A549 (cell line): ENCODE data around the gene CACNG5. TPM values are rescaled to one million over a fixed set of nuclear protein-coding genes. Genes with fewer than 3 reads are reported as not detected.

Experiments used
- ATAC-seq, 2 experiments: fragments of 200-7000 bp in 1 of 2; fragments of >200 bp in 1 of 2; cut with Nextera tagmentation in 1 of 2; cut with Tn5 transposase in 1 of 2; 3 replicates each; pipeline versions ENCODE4 v1.8.0 to v1.9.1; 2018 to 2020; ENCODE audit warnings: mild to moderate bottlenecking in 1 of 2, moderate library complexity in 1 of 2
- CTCF ChIA-PET: fragments of 300-600 bp; sonication (Branson Sonifier 250); formaldehyde crosslinking; extraction: SDS; loops from one replicate; lab custom pipeline; 2021; ENCODE audit warnings: antibody characterized with exemption, inconsistent platforms; lab: Yijun Ruan, JAX
- POLR2A ChIA-PET: fragments of 350-600 bp; formaldehyde crosslinking; extraction: SDS; loops from one replicate; lab custom pipeline; 2021; ENCODE audit warnings: antibody characterized with exemption, inconsistent platforms; lab: Yijun Ruan, JAX
- DNase-seq, 2 experiments: peaks; one replicate each; pipeline versions ENCODE4 v3.0.0 to v3.0.0-alpha.2; 2011 to 2016; ENCODE audit warnings: low read depth in 1 of 2, low spot score in 1 of 2
- FAIRE-seq: peaks from 2 replicates; lab custom pipeline; 2011; peaks lifted over from hg19 to GRCh38; lab: Jason Lieb, UNC
- H3K27ac ChIP-seq, 2 experiments: fragments of >200 bp; sonication (Bioruptor Twin); formaldehyde crosslinking; 3 replicates each; pipeline ENCODE4 v1.5.1; 2016 to 2017
- H3K4me1 ChIP-seq: fragments of >200 bp; sonication (Bioruptor Twin); formaldehyde crosslinking; 3 replicates; pipeline ENCODE4 v1.6.1; 2016
- H3K4me2 ChIP-seq: fragments of >200 bp; sonication (Bioruptor Twin); formaldehyde crosslinking; 3 replicates; pipeline ENCODE4 v1.6.1; 2016
- H3K4me3 ChIP-seq: fragments of >200 bp; sonication (Bioruptor Twin); formaldehyde crosslinking; 3 replicates; pipeline ENCODE4 v1.5.1; 2016
- H3K9me3 ChIP-seq: fragments of >200 bp; sonication (Bioruptor Twin); formaldehyde crosslinking; 3 replicates; pipeline ENCODE4 v1.6.1; 2016
- CBX2 ChIP-seq: fragments of 200-600 bp; sonication (generic); IDR thresholded peaks from 2 replicates; pipeline ENCODE4 v1.6.1; 2016; ENCODE audit warnings: low read depth, mild to moderate bottlenecking, borderline replicate concordance
- CBX8 ChIP-seq: fragments of 200-600 bp; sonication (generic); IDR thresholded peaks from 2 replicates; pipeline ENCODE4 v1.6.1; 2016
- CEBPB ChIP-seq, 2 experiments: fragments of >200 bp in 1 of 2; sonication (Bioruptor Twin) in 1 of 2; formaldehyde crosslinking in 1 of 2; IDR thresholded peaks; 2 replicates each; pipeline ENCODE4 v1.6.1; 2012 to 2016
- CHD2 ChIP-seq: fragments of 150-350 bp; IDR thresholded peaks from 2 replicates; pipeline ENCODE4 v1.6.1; 2014; ENCODE audit warnings: low read length; ENCODE audit not compliant: partially characterized antibody
- CHD4 ChIP-seq: fragments of 200-600 bp; sonication (generic); IDR thresholded peaks from 2 replicates; pipeline ENCODE4 v1.6.1; 2016; ENCODE audit warnings: antibody characterized with exemption, mild to moderate bottlenecking, borderline replicate concordance
- EHMT2 ChIP-seq: fragments of 200-600 bp; sonication (generic); IDR thresholded peaks from 2 replicates; pipeline ENCODE4 v1.6.1; 2016; ENCODE audit warnings: antibody characterized with exemption, low read depth, mild to moderate bottlenecking, moderate library complexity
- FOSB ChIP-seq: fragments of 250-450 bp; sonication (Bioruptor Pico); IDR thresholded peaks from 2 replicates; pipeline ENCODE4 v1.5.0; 2020; ENCODE audit warnings: mild to moderate bottlenecking, moderate library complexity
- FOXS1 ChIP-seq: fragments of 250-450 bp; sonication (Bioruptor Pico); IDR thresholded peaks from 2 replicates; pipeline ENCODE4 v1.5.0; 2020; ENCODE audit warnings: mild to moderate bottlenecking, moderate library complexity
- HES2 ChIP-seq: fragments of >200 bp; sonication (Bioruptor Twin); formaldehyde crosslinking; IDR thresholded peaks from 2 replicates; pipeline ENCODE4 v1.6.1; 2016
- HEYL ChIP-seq: fragments of 250-450 bp; sonication (Bioruptor Pico); IDR thresholded peaks from 2 replicates; pipeline ENCODE4 v1.8.0; 2021; ENCODE audit warnings: mild to moderate bottlenecking, moderate library complexity
- HOXB13 ChIP-seq: fragments of 250-450 bp; sonication (Bioruptor Pico); IDR thresholded peaks from 2 replicates; pipeline ENCODE4 v1.5.0; 2020; ENCODE audit warnings: low read depth, mild to moderate bottlenecking, moderate library complexity
- KDM5A ChIP-seq: fragments of 200-600 bp; sonication (generic); IDR thresholded peaks from 2 replicates; pipeline ENCODE4 v1.6.1; 2016; ENCODE audit warnings: antibody characterized with exemption, mild to moderate bottlenecking
- MAFK ChIP-seq: fragments of 450-650 bp; IDR thresholded peaks from 2 replicates; pipeline ENCODE4 v1.6.1; 2014; ENCODE audit not compliant: partially characterized antibody
- NFE2L2 ChIP-seq: fragments of 150-350 bp; conservative IDR thresholded peaks from 2 replicates; pipeline ENCODE4 v1.6.1; 2014; ENCODE audit warnings: low read length
- POLR2AphosphoS2 ChIP-seq: conservative IDR thresholded peaks from 2 replicates; pipeline ENCODE4 v1.6.1; 2012; ENCODE audit warnings: low read length, improper control_type of control experiment, inconsistent platforms
- RARB ChIP-seq: fragments of 250-450 bp; sonication (Bioruptor Pico); IDR thresholded peaks from 2 replicates; pipeline ENCODE4 v1.8.0; 2021; ENCODE audit warnings: mild to moderate bottlenecking, moderate library complexity
- SREBF2 ChIP-seq: fragments of 450-650 bp; IDR thresholded peaks from 2 replicates; pipeline ENCODE4 v1.6.1; 2014; ENCODE audit warnings: mild to moderate bottlenecking, moderate library complexity
- TFCP2L1 ChIP-seq: fragments of 250-450 bp; sonication (Bioruptor Pico); IDR thresholded peaks from 2 replicates; pipeline ENCODE4 v1.5.0; 2021; ENCODE audit warnings: mild to moderate bottlenecking
- TP53 ChIP-seq: fragments of 250-450 bp; sonication (Bioruptor Pico); IDR thresholded peaks from 2 replicates; pipeline ENCODE4 v1.5.0; 2021; ENCODE audit warnings: mild to moderate bottlenecking, moderate library complexity
- ZC3H11A ChIP-seq: fragments of 450-650 bp; IDR thresholded peaks from 2 replicates; pipeline ENCODE4 v1.6.1; 2014; ENCODE audit warnings: antibody characterized with exemption, mild to moderate bottlenecking
- ZNF302 ChIP-seq: fragments of 250-450 bp; sonication (Bioruptor Pico); IDR thresholded peaks from 2 replicates; pipeline ENCODE4 v1.9.0; 2021; ENCODE audit warnings: inconsistent platforms, mild to moderate bottlenecking, moderate library complexity
- WGBS: methylation state at CpG from one replicate; pipeline ENCODE4 v1.1.6; 2017; ENCODE audit errors: missing lambda C conversion rate; 5-methylcytosine and 5-hydroxymethylcytosine counted together
- polyA plus RNA-seq, 4 experiments: library from polyadenylated mRNA; depleted of rRNA in 3 of 4; stranded (reverse); fragments of >200 nt; fragmentation: RNase III in 1 of 4; extraction: RNeasy Plus Mini Kit Qiagen cat#74134 plus additional on column Dnase treatment in 1 of 4; gene quantifications; 2 replicates in 3 of 4; 3 replicates in 1 of 4; pipeline ENCODE4 v1.2.3, GENCODE V29; 2011 to 2017
- TF ChIP-seq, protein P1 (sequence below): IDR thresholded peaks from 2 replicates; pipeline ENCODE4 v1.6.1; 2012
- TF ChIP-seq, protein P2 (sequence below): fragments of 150-350 bp; IDR thresholded peaks from 2 replicates; pipeline ENCODE4 v1.6.1; 2014; ENCODE audit warnings: low read depth, mild to moderate bottlenecking, low read length

CACNG5 gene
- polyA plus RNA-seq, 2 of the 4 experiments (the other 2 are of a cell fraction) = 0.09 TPM; not detected in 1

GRCh38 chr17:66793814-66794213, 41.1 kb upstream of the CACNG5 start:
- Histone ChIP-seq H3K9me3 (no peaks in the 10 kb centered on the region), H3K4me3 (no peak overlapping the region), H3K27ac (no peak overlapping the region), H3K4me1 (no peaks in the 10 kb centered on the region), H3K4me2 (no peak overlapping the region)
- no peak for TF ChIP-seq HEYL (CRISPR knock-in tag)
- TF ChIP-seq HOXB13 (CRISPR knock-in tag) = no peak
- TF ChIP-seq, protein P1, sequence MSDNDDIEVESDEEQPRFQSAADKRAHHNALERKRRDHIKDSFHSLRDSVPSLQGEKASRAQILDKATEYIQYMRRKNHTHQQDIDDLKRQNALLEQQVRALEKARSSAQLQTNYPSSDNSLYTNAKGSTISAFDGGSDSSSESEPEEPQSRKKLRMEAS = no peak
- no peak for TF ChIP-seq NFE2L2
- TF ChIP-seq TP53 (CRISPR knock-in tag) = no peak
- TF ChIP-seq HES2 = no peak
- TF ChIP-seq MAFK = no peak
- no peak for TF ChIP-seq CBX2
- TF ChIP-seq CEBPB (IDR thresholded peaks at IDR 0.05) = no peak
- no peak for TF ChIP-seq POLR2AphosphoS2
- no peak for TF ChIP-seq CHD4
- TF ChIP-seq EHMT2 = no peak
- TF ChIP-seq FOSB (CRISPR knock-in tag) = no peak
- no peak for TF ChIP-seq ZNF302
- TF ChIP-seq ZC3H11A = no peak
- TF ChIP-seq, protein P2, sequence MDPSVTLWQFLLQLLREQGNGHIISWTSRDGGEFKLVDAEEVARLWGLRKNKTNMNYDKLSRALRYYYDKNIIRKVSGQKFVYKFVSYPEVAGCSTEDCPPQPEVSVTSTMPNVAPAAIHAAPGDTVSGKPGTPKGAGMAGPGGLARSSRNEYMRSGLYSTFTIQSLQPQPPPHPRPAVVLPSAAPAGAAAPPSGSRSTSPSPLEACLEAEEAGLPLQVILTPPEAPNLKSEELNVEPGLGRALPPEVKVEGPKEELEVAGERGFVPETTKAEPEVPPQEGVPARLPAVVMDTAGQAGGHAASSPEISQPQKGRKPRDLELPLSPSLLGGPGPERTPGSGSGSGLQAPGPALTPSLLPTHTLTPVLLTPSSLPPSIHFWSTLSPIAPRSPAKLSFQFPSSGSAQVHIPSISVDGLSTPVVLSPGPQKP = no peak
- CTCF ChIA-PET = interaction anchor here (0.6 to 0.9 kb wide), 5 partner anchors 43 to 960 kb away, joined by 3 to 4 read pairs (median 3); no protein-coding TSS in a partner anchor
- ATAC-seq (no peak), DNase-seq (no peak), FAIRE-seq (no peak)
- POLR2A ChIA-PET = no interaction called here
- WGBS = 90% methylated on average over 3 of the region's 3 CpGs

DNA sequence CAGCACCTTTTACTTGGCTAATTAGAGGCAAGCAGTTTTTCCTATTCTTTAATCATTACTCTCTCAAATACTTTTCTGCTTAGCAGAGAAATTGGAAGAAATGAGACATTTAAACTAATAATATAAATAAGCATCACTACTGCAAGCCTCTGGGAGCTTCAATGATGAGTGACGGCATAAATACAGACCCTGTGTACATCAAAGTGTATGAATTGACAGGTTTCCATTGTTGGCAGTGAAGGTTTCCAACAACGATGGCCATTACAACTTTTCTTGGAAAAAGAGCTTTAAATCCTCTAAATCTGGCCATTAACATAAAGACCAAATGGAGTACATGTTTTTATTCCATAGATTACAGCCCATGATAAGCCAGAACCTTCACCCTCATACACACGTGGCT, 39.4 kb upstream of the CACNG5 start:
- WGBS = 87% methylated on average over 3 of the region's 3 CpGs
- no peaks in the 10 kb centered on the region for H3K4me1 ChIP-seq
- POLR2A ChIA-PET = no interaction called here
- no peak overlapping the region for H3K27ac ChIP-seq
- no peak for ATAC-seq
- DNase-seq = no peak
- CTCF ChIA-PET = interaction anchor here (0.9 kb wide), 1 partner anchor 363 kb away, joined by 4 read pairs; no protein-coding TSS in a partner anchor
- no peak for FAIRE-seq
- H3K4me2 ChIP-seq = no peak overlapping the region
- H3K9me3 ChIP-seq = no peaks in the 10 kb centered on the region
- TF ChIP-seq TFCP2L1 (CRISPR knock-in tag) = no peak
- no peak for TF ChIP-seq RARB (CRISPR knock-in tag)
- TF ChIP-seq FOXS1 (CRISPR knock-in tag) = no peak
- TF ChIP-seq CHD2 = no peak
- TF ChIP-seq SREBF2 = no peak
- TF ChIP-seq, protein P1 = no peak
- no peak for TF ChIP-seq KDM5A
- no peak overlapping the region for H3K4me3 ChIP-seq

DNA sequence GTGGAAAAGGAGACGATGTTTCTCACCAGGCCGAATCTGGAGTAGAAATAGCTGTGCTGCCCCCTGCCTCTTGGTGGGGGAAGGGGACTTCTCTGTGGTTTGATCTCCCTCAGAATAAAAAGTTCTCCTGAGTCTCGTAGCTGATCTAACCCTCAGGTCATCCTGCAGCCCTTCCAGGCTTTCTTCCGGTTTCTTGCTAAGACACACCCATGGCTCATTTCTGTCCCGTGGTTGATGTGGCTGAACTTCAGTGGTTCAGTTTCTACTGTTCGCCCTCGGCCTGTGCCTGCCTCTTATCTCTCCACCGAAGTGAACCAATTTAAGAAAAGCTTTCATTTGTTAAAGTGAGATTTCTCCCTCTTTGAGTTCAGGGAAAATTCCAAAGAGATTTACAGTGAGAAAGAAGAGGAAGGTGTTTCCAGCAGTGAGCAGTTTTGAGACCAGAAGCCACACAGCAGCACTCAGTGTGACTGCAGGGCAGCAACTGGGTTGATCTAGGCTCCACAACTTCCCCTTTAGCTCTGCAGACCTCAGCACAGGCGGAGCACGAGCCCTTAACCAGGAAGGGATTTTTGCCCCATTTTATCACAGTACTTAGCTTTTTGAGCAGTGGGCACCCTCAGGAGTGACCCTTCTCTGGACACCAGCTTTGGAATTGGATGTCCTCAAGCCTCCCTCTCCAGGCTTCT, 34.9 kb upstream of the CACNG5 start:
- FAIRE-seq (no peak), DNase-seq (no peak), ATAC-seq (no peak)
- Histone ChIP-seq H3K4me3 (no peak overlapping the region), H3K27ac (no peak overlapping the region), H3K4me1 (no peaks in the 10 kb centered on the region), H3K9me3 (no peaks in the 10 kb centered on the region), H3K4me2 (no peak overlapping the region)
- WGBS = 93% methylated on average over 10 of the region's 10 CpGs
- POLR2A ChIA-PET = no interaction called here
- CTCF ChIA-PET = interaction anchor here (1.0 to 2.1 kb wide), 2 partner anchors 9 to 72 kb away, joined by 3 to 5 read pairs; no protein-coding TSS in a partner anchor
- TF ChIP-seq FOSB (CRISPR knock-in tag) (no peak), MAFK (no peak), CHD2 (no peak), CBX8 (no peak), TP53 (CRISPR knock-in tag) (no peak)
